H9 (cell line): ENCODE data around the gene CATSPERB. TPM values are rescaled to one million over a fixed set of nuclear protein-coding genes. Genes with fewer than 3 reads are reported as not detected.

Experiments
- DNase-seq: peaks from one replicate; pipeline ENCODE4 v3.0.0-alpha.2; 2017
- H2AFZ ChIP-seq: one replicate; pipeline ENCODE4 v1.6.1; 2013; ENCODE audit warnings: mild to moderate bottlenecking, low read length, control low read depth, moderate library complexity
- H2AK5ac ChIP-seq: 2 replicates; pipeline ENCODE4 v1.6.1; 2013; ENCODE audit warnings: low read length, control low read depth, mixed read lengths; ENCODE audit not compliant: insufficient read length
- H2BK120ac ChIP-seq: one replicate; pipeline ENCODE4 v1.6.1; 2013; ENCODE audit warnings: low read depth, mild to moderate bottlenecking, low read length, control low read depth, inconsistent platforms; ENCODE audit not compliant: poor library complexity, severe bottlenecking
- H2BK12ac ChIP-seq: 2 replicates; pipeline ENCODE4 v1.6.1; 2013; ENCODE audit warnings: low read length, control low read depth, mixed read lengths, low read depth; ENCODE audit not compliant: insufficient read length
- H2BK15ac ChIP-seq: 2 replicates; pipeline ENCODE4 v1.6.1; 2013; ENCODE audit warnings: low read depth, low read length, control low read depth
- H2BK20ac ChIP-seq: one replicate; pipeline ENCODE4 v1.6.1; 2013; ENCODE audit warnings: low read depth, mild to moderate bottlenecking, low read length, control low read depth, inconsistent platforms; ENCODE audit not compliant: poor library complexity, severe bottlenecking
- H2BK5ac ChIP-seq: 2 replicates; pipeline ENCODE4 v1.6.1; 2013; ENCODE audit warnings: low read length, control low read depth, mixed read lengths; ENCODE audit not compliant: insufficient read length
- H3K14ac ChIP-seq: 2 replicates; pipeline ENCODE4 v1.6.1; 2013; ENCODE audit warnings: low read length, control low read depth; ENCODE audit not compliant: insufficient read depth
- H3K18ac ChIP-seq: 2 replicates; pipeline ENCODE4 v1.6.1; 2013; ENCODE audit warnings: low read depth, mild to moderate bottlenecking, mixed read lengths, low read length, control low read depth; ENCODE audit not compliant: insufficient read length
- H3K23ac ChIP-seq: 2 replicates; pipeline ENCODE4 v1.6.1; 2013; ENCODE audit warnings: low read length, control low read depth, mixed read lengths, low read depth; ENCODE audit not compliant: insufficient read length
- H3K23me2 ChIP-seq: 2 replicates; pipeline ENCODE4 v1.6.1; 2013; ENCODE audit warnings: low read depth, mild to moderate bottlenecking, mixed read lengths, low read length, control low read depth; ENCODE audit not compliant: insufficient read length, poor library complexity, severe bottlenecking
- H3K27ac ChIP-seq: 2 replicates; pipeline ENCODE4 v1.5.1; 2013; ENCODE audit warnings: low read length, control low read depth, mixed read lengths, low read depth; ENCODE audit not compliant: insufficient read length
- H3K27me3 ChIP-seq: 2 replicates; pipeline ENCODE4 v1.6.1; 2013; ENCODE audit warnings: low read length, control low read depth, inconsistent platforms; ENCODE audit not compliant: insufficient read depth
- H3K4ac ChIP-seq: 2 replicates; pipeline ENCODE4 v1.6.1; 2013; ENCODE audit warnings: low read depth, mild to moderate bottlenecking, control low read depth, inconsistent platforms, low read length, moderate library complexity
- H3K4me1 ChIP-seq: 2 replicates; pipeline ENCODE4 v1.6.1; 2013; ENCODE audit warnings: low read length, control low read depth, inconsistent platforms; ENCODE audit not compliant: insufficient read depth
- H3K4me2 ChIP-seq: 2 replicates; pipeline ENCODE4 v1.6.1; 2013; ENCODE audit warnings: low read length, control low read depth, mixed read lengths; ENCODE audit not compliant: insufficient read length, insufficient read depth
- H3K56ac ChIP-seq: 2 replicates; pipeline ENCODE4 v1.6.1; 2013; ENCODE audit warnings: low read depth, mild to moderate bottlenecking, mixed read lengths, low read length, control low read depth; ENCODE audit not compliant: insufficient read length
- H3K79me1 ChIP-seq: 2 replicates; pipeline ENCODE4 v1.6.1; 2013; ENCODE audit warnings: low read depth, mild to moderate bottlenecking, moderate library complexity, low read length, control low read depth, inconsistent platforms; ENCODE audit not compliant: insufficient read depth, poor library complexity, severe bottlenecking
- H3K79me2 ChIP-seq: 2 replicates; pipeline ENCODE4 v1.6.1; 2013; ENCODE audit warnings: low read length, control low read depth, inconsistent platforms; ENCODE audit not compliant: insufficient read depth
- H3K9ac ChIP-seq: 2 replicates; pipeline ENCODE4 v1.6.1; 2013; ENCODE audit warnings: low read length, control low read depth, mixed read lengths; ENCODE audit not compliant: insufficient read length; ENCODE audit errors: extremely low read depth
- H3K9me3 ChIP-seq: one replicate; pipeline ENCODE4 v1.6.1; 2013; ENCODE audit warnings: low read depth, low read length, inconsistent platforms; ENCODE audit not compliant: control insufficient read depth
- H3T11ph ChIP-seq: one replicate; pipeline ENCODE4 v1.6.1; 2013; ENCODE audit warnings: mild to moderate bottlenecking, low read length, control low read depth, inconsistent platforms
- H4K20me1 ChIP-seq: one replicate; pipeline ENCODE4 v1.6.1; 2013; ENCODE audit not compliant: control insufficient read depth, insufficient read length, insufficient read depth
- H4K5ac ChIP-seq: 2 replicates; pipeline ENCODE4 v1.6.1; 2013; ENCODE audit warnings: low read depth, mild to moderate bottlenecking, mixed read lengths, low read length, control low read depth; ENCODE audit not compliant: insufficient read length
- H4K8ac ChIP-seq: replicated peaks from 2 replicates; pipeline ENCODE4 v1.6.1; 2013; ENCODE audit warnings: low read length, control low read depth, mixed read lengths, low read depth; ENCODE audit not compliant: insufficient read length
- H4K91ac ChIP-seq: 2 replicates; pipeline ENCODE4 v1.6.1; 2013; ENCODE audit warnings: low read depth, mild to moderate bottlenecking, moderate library complexity, mixed read lengths, low read length, control low read depth; ENCODE audit not compliant: insufficient read length
- H3K27ac Mint-ChIP-seq, 3 experiments: 2 replicates in 2 of 3; 3 replicates in 1 of 3; pipeline ENCODE4 v1.8.0; 2020 to 2021; ENCODE audit warnings: mixed read lengths in 3 of 3, mild to moderate bottlenecking in 1 of 3, moderate library complexity in 1 of 3
- H3K27me3 Mint-ChIP-seq: 2 replicates; pipeline ENCODE4 v1.8.0; 2021; ENCODE audit warnings: low read depth, mild to moderate bottlenecking, moderate library complexity, mixed read lengths
- H3K36me3 Mint-ChIP-seq, 3 experiments: 2 replicates in 2 of 3; 3 replicates in 1 of 3; pipeline ENCODE4 v1.8.0; 2020 to 2021; ENCODE audit warnings: low read depth in 3 of 3, mixed read lengths in 3 of 3; ENCODE audit not compliant: insufficient read depth in 1 of 3
- H3K4me1 Mint-ChIP-seq, 2 experiments: 2 replicates each; pipeline ENCODE4 v1.8.0; 2020; ENCODE audit warnings: mixed read lengths in 2 of 2
- H3K4me3 Mint-ChIP-seq, 2 experiments: 2 replicates in 1 of 2; 3 replicates in 1 of 2; pipeline ENCODE4 v1.8.0; 2020 to 2021; ENCODE audit warnings: mild to moderate bottlenecking in 2 of 2, mixed read lengths in 2 of 2, moderate library complexity in 1 of 2
- H3K9me3 Mint-ChIP-seq, 2 experiments: 2 replicates in 1 of 2; 3 replicates in 1 of 2; pipeline ENCODE4 v1.8.0; 2020; ENCODE audit warnings: mild to moderate bottlenecking in 2 of 2, mixed read lengths in 2 of 2, moderate library complexity in 1 of 2
- CTCF ChIP-seq: fragments of 200-600 bp; sonication (generic); conservative IDR thresholded peaks from 3 replicates; pipeline ENCODE4 v1.8.0; 2021; ENCODE audit warnings: antibody characterized with exemption, mild to moderate bottlenecking
- WGBS: extraction: QIAGEN DNeasy Blood & Tissue Kit; methylation state at CpG from one replicate; pipeline ENCODE4 v1.1.7; 2013; ENCODE audit warnings: missing lambda C conversion rate, low lambda C conversion rate, mixed read lengths; ENCODE audit not compliant: insufficient read length; ENCODE audit errors: extremely low coverage; 5-methylcytosine and 5-hydroxymethylcytosine counted together
- total RNA-seq: library from RNA; stranded (reverse); gene quantifications from 2 replicates; pipeline ENCODE4 v1.2.1, GENCODE V29; 2021

Gene CATSPERB
- total RNA-seq, 1 experiment from 2014 or later = 0.48 TPM

DNA sequence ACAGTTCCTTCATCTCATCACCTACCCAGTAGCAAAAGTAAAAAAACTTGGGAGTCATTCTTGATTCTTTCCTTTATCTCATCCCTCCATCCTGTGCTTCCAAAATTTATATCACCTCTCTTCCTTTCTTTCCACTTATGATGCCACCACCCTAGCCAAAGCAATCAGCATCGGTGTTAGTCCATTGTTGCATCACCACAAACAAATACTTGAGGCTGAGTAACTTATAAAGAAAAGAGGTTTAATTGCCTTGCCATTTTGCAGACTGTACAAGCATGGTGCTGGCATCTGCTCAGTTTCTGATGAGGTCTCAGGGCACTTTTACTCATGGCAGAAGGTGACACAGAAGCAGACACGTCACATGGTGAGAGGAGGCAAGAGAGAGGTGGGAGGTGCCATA lies 19.8 kb upstream of the CATSPERB start:
- Histone ChIP-seq H3K23ac (no peak overlapping the region), H2BK12ac (no peak overlapping the region), H3K27me3 (no peaks in the 10 kb centered on the region), H3K79me2 (0 out of 2 replicates have a peak, but pooled peaks cover 1% of the 10 kb centered on the region), H2BK15ac (no peak overlapping the region), H3K18ac (no peak overlapping the region), H3T11ph (no peak overlapping the region), H3K9me3 (no peaks in the 10 kb centered on the region), H3K56ac (no peak overlapping the region), H4K8ac (no peak overlapping the region), H3K79me1 (no peaks in the 10 kb centered on the region), H3K14ac (no peak overlapping the region), H2BK20ac (no peak overlapping the region), H2AFZ (no peak overlapping the region), H2BK120ac (no peak overlapping the region), H3K23me2 (no peaks in the 10 kb centered on the region), H4K91ac (no peak overlapping the region), H4K5ac (no peak overlapping the region), H2AK5ac (no peak overlapping the region), H3K4ac (no peak overlapping the region), H3K27ac (no peak overlapping the region), H2BK5ac (no peak overlapping the region), H3K4me1 (no peaks in the 10 kb centered on the region; the same call in 1 of the 2 replicates), H4K20me1 (no peaks in the 10 kb centered on the region), H3K9ac (no peak overlapping the region), H3K4me2 (no peak overlapping the region)
- no peak for DNase-seq
- no CpG with 5 or more reads among the region's 2 CpGs for WGBS
- no peaks in the 10 kb centered on the region for H3K9me3 Mint-ChIP-seq
- H3K36me3 Mint-ChIP-seq = no peaks in the 10 kb centered on the region
- no peak for TF ChIP-seq CTCF
- no peak overlapping the region for H3K27ac Mint-ChIP-seq
- peaks cover 15 to 19% of the 10 kb centered on the region in 2 experiments for H3K4me1 Mint-ChIP-seq
- H3K27me3 Mint-ChIP-seq = no peaks in the 10 kb centered on the region
- no peak overlapping the region for H3K4me3 Mint-ChIP-seq
